Measurements from ENCODE around the gene FOXJ3.

The FOXJ3 gene

GRCh38 chr1:42133390-42133789 lies 201.6 kb downstream of the FOXJ3 start:
- DNase-seq (ENCODE audit: insufficient read length, low spot score) (no peak), FAIRE-seq (no peak)
- no peak for TF ChIP-seq POLR2A (IDR thresholded peaks at IDR 0.05; ENCODE audit: low read depth, low read length)

- TF ChIP-seq POLR2A (IDR thresholded peaks at IDR 0.05; ENCODE audit: low read depth, low read length), result no peak
- DNase-seq (ENCODE audit: insufficient read length, low spot score) (no peak), FAIRE-seq (no peak)
These were observed 204.9 kb downstream of the FOXJ3 start for GRCh38 chr1:42130061-42130660.

DNA sequence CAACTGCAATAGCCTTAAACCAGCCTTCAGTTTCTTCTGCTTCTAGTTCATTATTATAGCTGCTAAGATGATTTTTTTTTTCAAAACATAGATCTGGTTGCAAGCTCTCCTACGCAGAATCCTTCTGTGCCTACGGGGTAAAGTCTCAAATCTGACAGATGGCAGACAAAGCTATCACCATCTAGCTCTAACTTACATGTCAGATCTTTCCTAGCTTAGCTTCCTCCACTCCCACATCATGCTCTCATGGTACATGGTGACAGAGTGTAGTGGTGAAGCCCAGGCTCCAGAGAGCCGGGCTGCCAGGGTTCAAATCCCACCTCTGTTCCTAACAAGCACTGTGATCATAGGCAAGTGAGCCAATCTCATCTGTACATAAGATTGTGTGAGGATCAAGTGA lies 206.1 kb downstream of the FOXJ3 start:
- FAIRE-seq (no peak), DNase-seq (ENCODE audit: insufficient read length, low spot score) (no peak)
- TF ChIP-seq POLR2A (IDR thresholded peaks at IDR 0.05; ENCODE audit: low read depth, low read length), result no peak

DNA sequence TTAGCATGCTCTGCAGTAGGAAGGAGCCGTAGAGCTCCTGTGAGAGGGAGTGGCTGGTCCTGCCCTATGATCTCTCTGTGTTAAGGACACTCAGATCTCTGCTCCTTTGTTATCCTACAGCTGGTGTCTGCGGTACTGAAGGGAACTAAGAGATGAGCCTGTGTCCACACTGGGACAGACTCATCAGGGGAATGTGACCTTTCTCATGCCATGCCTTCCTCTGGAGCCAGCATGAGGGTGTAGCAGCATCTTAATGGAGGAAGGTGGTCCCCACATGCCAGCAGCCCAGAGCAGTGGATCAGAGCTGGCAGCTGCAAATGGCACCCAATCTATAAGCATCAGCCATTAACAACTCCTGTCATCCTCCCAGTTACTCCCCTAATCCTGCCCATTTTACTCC lies 206.5 kb downstream of the FOXJ3 start:
- TF ChIP-seq POLR2A (IDR thresholded peaks at IDR 0.05; ENCODE audit: low read depth, low read length), result no peak
- FAIRE-seq, result no peak

DNA sequence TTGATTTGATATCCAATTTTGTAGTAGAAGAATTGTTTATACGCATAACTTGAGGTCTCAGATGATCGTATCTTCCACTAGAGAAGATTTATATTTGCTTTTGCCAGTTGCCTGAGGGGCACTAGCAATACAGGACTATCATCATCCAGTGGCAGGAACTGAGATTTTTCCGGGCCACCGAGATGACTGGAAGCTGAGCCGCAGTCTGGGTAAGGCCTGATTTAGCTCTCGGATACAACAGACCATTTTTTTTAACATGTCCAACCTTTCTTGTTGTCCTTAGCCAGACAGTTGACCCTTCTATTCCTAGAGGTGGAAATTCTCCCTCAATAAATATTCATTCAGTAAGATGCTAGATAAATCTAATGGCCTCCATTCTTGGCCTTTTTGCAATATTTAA lies 207.3 kb downstream of the FOXJ3 start:
- FAIRE-seq (no peak), DNase-seq (ENCODE audit: insufficient read length, low spot score) (no peak)
- no peak for TF ChIP-seq POLR2A (IDR thresholded peaks at IDR 0.05; ENCODE audit: low read depth, low read length)

More for the DNA sequence above, 206.5 kb downstream of the FOXJ3 start:
- DNase-seq (ENCODE audit: insufficient read length, low spot score), result no peak
